Thymus (tissue), 11 donors: ENCODE results near the gene PLEKHM1. TPM values are rescaled to one million over a fixed set of nuclear protein-coding genes. Genes with fewer than 3 reads are reported as not detected.
"Not testable (repeated sequence)": the region's sequence is repeated elsewhere in the genome, so short reads cannot be mapped to it uniquely, and the experiment has no call there.

ENCODE experiments used
- DNase-seq, 9 donors: peaks; one replicate each; pipeline ENCODE4 v3.0.0-alpha.2; 2013; ENCODE audit warnings: low spot score in 9 of 9, low read depth in 6 of 9, missing footprints in 1 of 9
- H3K27ac ChIP-seq, 2 donors: one replicate each; pipeline ENCODE4 v1.5.1; 2013; ENCODE audit warnings: control low read depth in 1 of 2, low read depth in 1 of 2, low read length in 1 of 2, mild to moderate bottlenecking in 1 of 2, moderate library complexity in 1 of 2
- H3K27me3 ChIP-seq, 2 donors: one replicate each; pipeline ENCODE4 v1.5.1; 2013; ENCODE audit warnings: low read length in 1 of 2; ENCODE audit not compliant: control insufficient read depth in 2 of 2, insufficient read depth in 1 of 2
- H3K36me3 ChIP-seq, 2 donors: one replicate each; pipeline ENCODE4 v1.5.1; 2013; ENCODE audit warnings: low read length in 1 of 2, mild to moderate bottlenecking in 1 of 2, moderate library complexity in 1 of 2; ENCODE audit not compliant: control insufficient read depth in 2 of 2, insufficient read depth in 2 of 2
- H3K4me1 ChIP-seq, 2 donors: one replicate each; pipeline ENCODE4 v1.5.1; 2013; ENCODE audit warnings: low read length in 2 of 2; ENCODE audit not compliant: control insufficient read depth in 2 of 2, insufficient read depth in 2 of 2
- H3K4me3 ChIP-seq, 2 donors: one replicate each; pipeline ENCODE4 v1.5.1; 2013; ENCODE audit warnings: low read length in 2 of 2, control low read depth in 1 of 2, mild to moderate bottlenecking in 1 of 2
- H3K9me3 ChIP-seq, 2 donors: one replicate each; pipeline ENCODE4 v1.5.1; 2013; ENCODE audit warnings: low read length in 1 of 2, mild to moderate bottlenecking in 1 of 2; ENCODE audit not compliant: control insufficient read depth in 2 of 2, insufficient read depth in 1 of 2
- WGBS: extraction: QIAGEN DNeasy Blood & Tissue Kit; methylation state at CpG from one replicate; pipeline ENCODE4 v1.1.7; 2013; 5-methylcytosine and 5-hydroxymethylcytosine counted together
- polyA plus RNA-seq: library from polyadenylated mRNA; stranded (reverse); fragments of 200-250 nt; gene quantifications from one replicate; pipeline ENCODE4 v1.2.3, GENCODE V29; 2013
- total RNA-seq: library from RNA; stranded (reverse); fragments of 120-200 nt; gene quantifications from one replicate; pipeline ENCODE4 v1.2.4, GENCODE V29; 2013
- donor health status: healthy.

PLEKHM1 gene
- total and polyA plus RNA-seq, 2 donors: 18.1 to 22.9 TPM

DNA sequence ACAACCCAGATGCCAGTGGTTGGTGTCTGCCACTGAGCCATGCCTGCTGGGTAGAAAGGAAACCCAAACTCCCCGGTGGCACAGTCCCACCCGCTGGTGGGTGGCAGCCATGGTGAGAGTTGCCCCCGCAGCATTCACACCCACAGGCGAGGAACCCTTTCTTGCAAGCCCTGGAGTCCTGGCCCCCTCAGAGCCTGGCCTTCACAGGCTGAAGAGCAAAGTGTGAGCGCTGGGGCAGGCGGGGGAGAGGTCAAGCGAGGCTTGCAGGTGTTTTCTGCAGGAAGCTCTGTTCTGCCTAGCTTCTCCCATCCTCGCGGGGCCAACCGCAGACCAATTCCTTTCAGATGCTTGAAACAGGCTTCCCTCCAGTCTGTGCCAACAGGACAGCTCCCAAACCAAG is 38.9 kb downstream of the PLEKHM1 start:
- H3K4me1 ChIP-seq, H3K9me3 ChIP-seq, H3K27ac ChIP-seq, H3K4me3 ChIP-seq, H3K27me3 ChIP-seq: not testable (repeated sequence)
- H3K36me3 ChIP-seq: peaks cover 24 to 29% of the 10 kb centered on the region in 2 donors
- WGBS: 12% methylated on average over 8 of the region's 10 CpGs
- peak in 1 of 9 donors; percentile 18 for DNase-seq

DNA sequence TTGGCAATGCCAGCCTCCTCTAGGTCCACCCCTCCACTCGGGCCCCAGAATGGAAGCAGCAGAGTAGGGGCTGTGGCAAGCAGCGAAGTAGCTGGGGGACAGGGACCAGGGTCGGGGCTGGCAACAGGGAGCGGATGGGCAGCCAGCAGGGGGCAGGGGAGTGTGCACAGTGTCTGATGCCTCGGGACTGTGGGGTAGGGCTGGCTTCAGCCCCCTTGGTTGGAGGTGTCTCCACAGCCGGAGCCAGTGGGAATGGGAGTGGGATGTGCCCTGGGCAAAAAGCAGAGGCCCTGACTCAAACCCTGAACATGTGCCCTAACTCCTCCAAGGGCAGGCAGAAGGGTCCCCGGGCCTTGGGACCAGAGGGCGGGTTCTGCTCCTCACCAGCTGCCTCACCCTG is 39.4 kb downstream of the PLEKHM1 start:
- H3K27ac ChIP-seq: no peak overlapping the region
- H3K4me3 ChIP-seq: no peak overlapping the region
- DNase-seq: no peak
- H3K27me3 ChIP-seq: no peaks in the 10 kb centered on the region
- H3K9me3 ChIP-seq: no peaks in the 10 kb centered on the region
- peaks cover 20 to 30% of the 10 kb centered on the region in 2 donors for H3K36me3 ChIP-seq
- 78% methylated on average over 8 of the region's 8 CpGs for whole genome bisulfite sequencing
- peaks cover 3 to 10% of the 10 kb centered on the region in 2 donors for H3K4me1 ChIP-seq

DNA sequence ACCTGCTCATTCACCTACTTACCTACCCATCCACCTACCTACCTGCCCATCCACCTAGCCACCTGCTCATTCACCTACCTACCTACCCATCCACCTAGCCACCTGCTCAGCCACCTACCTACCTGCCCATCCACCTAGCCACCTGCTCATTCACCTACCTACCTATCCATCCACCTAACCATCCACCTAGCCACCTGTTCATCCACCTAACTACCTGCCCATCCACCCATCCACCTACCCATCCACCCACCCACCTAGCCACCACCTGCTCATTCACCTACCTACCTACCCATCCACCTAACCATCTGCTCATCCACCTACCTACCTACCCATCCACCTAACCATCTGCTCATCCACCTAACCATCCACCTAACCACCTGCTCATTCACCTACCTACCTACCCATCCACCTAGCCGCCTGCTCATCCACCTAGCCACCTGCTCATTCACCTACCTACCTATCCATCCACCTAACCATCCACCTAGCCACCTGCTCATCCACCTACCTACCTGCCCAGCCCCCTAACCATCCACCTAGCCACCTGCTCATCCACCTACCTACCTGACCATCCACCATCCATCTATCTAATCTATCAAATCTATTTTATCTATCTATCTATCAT is 40.7 kb downstream of the PLEKHM1 start:
- not testable (repeated sequence) for H3K27me3 ChIP-seq, H3K9me3 ChIP-seq, H3K4me3 ChIP-seq, DNase-seq, H3K27ac ChIP-seq
- 98% methylated on average over 1 of the region's 1 CpG for WGBS
- Histone ChIP-seq H3K36me3 (peaks cover 22 to 39% of the 10 kb centered on the region in 2 donors), H3K4me1 (peaks cover 3 to 14% of the 10 kb centered on the region in 2 donors)

DNA sequence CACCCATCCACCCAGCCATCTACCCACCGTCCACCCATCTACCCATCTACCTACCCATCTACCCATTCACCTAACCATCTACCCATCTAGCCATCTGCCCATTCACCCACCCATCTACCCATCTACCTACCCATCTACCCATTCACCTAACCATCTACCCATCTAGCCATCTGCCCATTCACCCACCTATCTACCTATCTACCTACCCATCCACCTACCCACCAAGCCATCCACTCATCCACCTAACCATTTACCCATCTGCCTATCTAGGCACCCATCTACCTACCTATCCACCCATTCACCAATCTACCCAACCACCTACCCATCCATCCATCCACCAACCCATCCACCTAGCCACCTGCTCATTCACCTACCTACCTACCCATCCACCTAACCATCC is 41.3 kb downstream of the PLEKHM1 start:
- not testable (repeated sequence) for H3K4me3 ChIP-seq, H3K9me3 ChIP-seq, H3K27me3 ChIP-seq, H3K27ac ChIP-seq, DNase-seq
- Histone ChIP-seq H3K36me3 (peaks cover 23 to 40% of the 10 kb centered on the region in 2 donors), H3K4me1 (peaks cover 3 to 14% of the 10 kb centered on the region in 2 donors)
- 100% methylated on average over 1 of the region's 1 CpG for WGBS

DNA sequence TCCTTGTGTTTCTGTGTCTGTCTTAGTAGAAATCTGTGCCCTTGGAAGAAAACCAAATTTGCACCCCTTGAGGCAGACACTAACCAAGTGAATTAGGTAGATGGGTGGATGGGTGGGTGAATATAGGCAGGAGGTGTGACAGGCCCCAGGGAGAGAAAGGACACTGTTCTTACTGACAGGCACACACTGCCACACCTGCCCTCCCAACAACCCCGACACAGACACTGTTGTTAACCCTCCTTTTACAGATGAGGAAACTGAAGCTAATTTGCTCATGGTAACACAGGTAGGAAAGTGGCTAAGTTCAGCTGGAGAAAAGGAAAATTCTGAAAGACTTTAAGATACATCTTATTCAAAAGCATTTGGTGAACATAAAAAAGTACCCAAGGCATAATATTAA is 42.0 kb downstream of the PLEKHM1 start:
- DNase-seq: not testable (repeated sequence)
- WGBS: 100% methylated on average over 1 of the region's 1 CpG
- peaks cover 19 to 33% of the 10 kb centered on the region in 2 donors for H3K36me3 ChIP-seq

DNA sequence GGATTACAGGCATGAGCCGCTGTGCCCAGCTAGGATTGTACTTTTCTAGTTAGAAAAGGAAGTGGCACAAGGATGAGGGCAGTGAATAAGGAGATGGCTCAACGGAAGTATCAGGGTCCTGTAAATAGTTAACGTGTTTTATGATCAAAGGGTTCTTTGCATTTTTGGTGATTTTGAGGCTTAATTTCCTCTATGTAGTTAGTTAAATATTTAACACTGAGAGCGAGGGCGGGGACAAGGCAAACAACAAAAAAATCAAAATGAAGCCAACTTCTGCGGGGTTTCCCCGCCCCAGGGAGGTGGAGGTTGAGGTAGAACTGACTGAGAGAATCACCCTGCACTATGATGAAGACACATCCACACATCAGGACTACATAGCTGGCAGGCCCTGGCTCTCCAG is 42.5 kb downstream of the PLEKHM1 start:
- not testable (repeated sequence) for H3K27ac ChIP-seq, H3K4me3 ChIP-seq, H3K27me3 ChIP-seq, DNase-seq, H3K9me3 ChIP-seq
- WGBS: 96% methylated on average over 7 of the region's 7 CpGs
- Histone ChIP-seq H3K4me1 (peaks cover 3 to 14% of the 10 kb centered on the region in 2 donors), H3K36me3 (peaks cover 17 to 33% of the 10 kb centered on the region in 2 donors)

More for the DNA sequence above, 42.0 kb downstream of the PLEKHM1 start:
- H3K27me3 ChIP-seq, H3K27ac ChIP-seq, H3K9me3 ChIP-seq, H3K4me3 ChIP-seq: not testable (repeated sequence)
- peaks cover 3 to 14% of the 10 kb centered on the region in 2 donors for H3K4me1 ChIP-seq

DNA sequence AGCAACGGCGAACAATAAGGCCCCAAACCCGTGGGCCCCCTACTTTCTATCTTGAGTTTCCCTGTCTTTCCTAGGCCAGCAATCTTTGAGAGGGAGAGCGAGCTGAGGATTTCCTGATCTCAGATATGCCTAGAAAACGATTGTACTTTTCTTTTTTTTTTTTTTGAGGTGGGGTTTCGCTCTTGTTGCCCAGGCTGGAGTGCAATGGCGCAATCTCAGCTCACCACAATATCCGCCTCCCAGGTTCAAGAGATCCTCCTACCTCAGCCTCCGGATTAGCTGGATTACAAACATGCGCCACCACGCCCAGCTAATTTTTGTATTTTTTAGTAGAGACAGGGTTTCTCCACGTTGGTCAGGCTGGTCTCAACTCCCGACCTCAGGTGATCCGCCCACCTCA is 42.9 kb downstream of the PLEKHM1 start:
- not testable (repeated sequence) for H3K4me3 ChIP-seq, H3K27ac ChIP-seq, DNase-seq, H3K27me3 ChIP-seq, H3K9me3 ChIP-seq
- Histone ChIP-seq H3K4me1 (peaks cover 3 to 17% of the 10 kb centered on the region in 2 donors), H3K36me3 (peaks cover 14 to 33% of the 10 kb centered on the region in 2 donors)
- WGBS: 90% methylated on average over 14 of the region's 14 CpGs

DNA sequence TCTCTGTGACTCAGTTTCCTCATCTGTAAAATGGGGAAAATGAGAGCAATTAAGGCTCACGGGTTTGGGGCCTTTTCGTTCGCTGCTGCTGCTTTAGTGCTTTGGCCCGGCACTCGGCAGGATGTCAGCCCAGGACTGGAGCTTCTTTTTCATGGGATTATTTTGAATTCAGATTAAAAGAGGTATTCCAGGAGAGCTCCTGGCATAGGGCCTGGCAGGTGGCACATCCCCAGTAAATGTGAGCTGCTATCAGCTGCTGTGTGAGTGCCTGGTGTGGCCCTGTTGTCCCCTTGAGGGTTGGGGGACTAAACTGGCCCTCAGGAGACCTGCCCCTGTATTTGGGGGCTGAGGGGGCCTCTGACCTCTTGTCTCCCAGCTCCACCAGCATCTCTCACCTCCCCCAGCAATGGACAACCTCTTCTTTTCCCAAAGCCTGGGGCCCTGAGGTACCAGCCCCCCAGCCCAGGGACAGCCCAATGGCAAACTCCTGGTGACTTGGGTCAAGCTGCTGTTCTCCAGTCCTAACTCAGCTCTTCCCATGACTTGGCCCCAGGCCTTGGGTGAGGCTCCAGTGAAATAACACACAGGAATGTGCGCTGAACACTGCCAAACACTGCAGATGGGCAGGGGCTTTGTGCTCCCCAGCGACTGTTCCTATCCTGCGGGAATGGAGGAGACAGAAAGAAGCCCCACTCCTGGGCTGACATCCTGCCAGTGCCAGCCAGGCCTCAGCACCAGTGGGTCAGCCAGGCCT is 43.5 kb downstream of the PLEKHM1 start:
- Histone ChIP-seq H3K36me3 (peaks cover 14 to 33% of the 10 kb centered on the region in 2 donors), H3K4me1 (peaks cover 3 to 21% of the 10 kb centered on the region in 2 donors)
- not testable (repeated sequence) for H3K27ac ChIP-seq, H3K9me3 ChIP-seq, DNase-seq, H3K27me3 ChIP-seq, H3K4me3 ChIP-seq
- WGBS: 98% methylated on average over 8 of the region's 8 CpGs

DNA sequence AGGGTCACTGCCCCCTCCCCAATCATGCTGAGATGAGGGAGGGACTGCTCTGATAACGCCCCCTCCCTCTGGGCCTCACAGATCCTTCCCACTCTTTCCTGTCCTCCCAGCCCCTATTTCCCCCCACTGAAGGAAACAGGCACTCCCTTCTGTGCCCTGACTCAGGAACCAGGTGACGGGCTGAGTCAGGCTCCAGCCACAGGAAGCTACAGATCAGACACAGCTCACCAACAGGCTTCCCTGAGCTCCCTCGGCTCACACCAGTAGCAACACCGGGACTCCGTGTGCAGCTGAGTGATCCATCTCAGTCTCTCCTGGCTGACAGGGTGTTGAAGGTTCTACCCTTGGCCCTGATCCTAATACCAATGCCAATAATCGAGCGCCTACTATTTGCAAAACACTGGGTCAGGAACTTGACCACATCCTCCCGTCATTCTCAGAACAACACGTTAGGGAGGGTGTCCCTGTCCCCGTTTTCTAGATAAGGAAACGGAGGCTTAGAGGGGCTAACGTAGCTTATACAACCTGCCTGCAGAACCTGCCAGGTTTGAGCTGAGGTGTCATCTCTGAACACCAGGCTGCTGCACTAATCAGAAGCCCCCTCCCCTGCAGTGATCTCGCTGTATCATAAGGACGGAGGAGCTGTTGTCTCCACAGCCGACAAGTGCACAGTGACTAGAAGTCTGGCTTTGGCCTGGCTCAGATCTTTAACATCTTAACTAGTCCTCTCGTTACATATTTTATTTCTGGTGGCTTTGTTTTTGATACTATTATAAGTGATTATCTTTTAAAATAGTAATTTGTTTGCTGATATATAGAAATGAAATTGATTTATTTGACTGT is 44.4 kb downstream of the PLEKHM1 start:
- peaks cover 5 to 25% of the 10 kb centered on the region in 2 donors for H3K4me1 ChIP-seq
- not testable (repeated sequence) for H3K27me3 ChIP-seq, H3K27ac ChIP-seq, H3K9me3 ChIP-seq, H3K4me3 ChIP-seq
- WGBS: 41% methylated on average over 16 of the region's 16 CpGs
- H3K36me3 ChIP-seq: peaks cover 14 to 31% of the 10 kb centered on the region in 2 donors
- peak in 1 of 9 donors; percentile 10 for DNase-seq
